ENCODE measurements around the gene BAIAP3.

The BAIAP3 gene

DNA sequence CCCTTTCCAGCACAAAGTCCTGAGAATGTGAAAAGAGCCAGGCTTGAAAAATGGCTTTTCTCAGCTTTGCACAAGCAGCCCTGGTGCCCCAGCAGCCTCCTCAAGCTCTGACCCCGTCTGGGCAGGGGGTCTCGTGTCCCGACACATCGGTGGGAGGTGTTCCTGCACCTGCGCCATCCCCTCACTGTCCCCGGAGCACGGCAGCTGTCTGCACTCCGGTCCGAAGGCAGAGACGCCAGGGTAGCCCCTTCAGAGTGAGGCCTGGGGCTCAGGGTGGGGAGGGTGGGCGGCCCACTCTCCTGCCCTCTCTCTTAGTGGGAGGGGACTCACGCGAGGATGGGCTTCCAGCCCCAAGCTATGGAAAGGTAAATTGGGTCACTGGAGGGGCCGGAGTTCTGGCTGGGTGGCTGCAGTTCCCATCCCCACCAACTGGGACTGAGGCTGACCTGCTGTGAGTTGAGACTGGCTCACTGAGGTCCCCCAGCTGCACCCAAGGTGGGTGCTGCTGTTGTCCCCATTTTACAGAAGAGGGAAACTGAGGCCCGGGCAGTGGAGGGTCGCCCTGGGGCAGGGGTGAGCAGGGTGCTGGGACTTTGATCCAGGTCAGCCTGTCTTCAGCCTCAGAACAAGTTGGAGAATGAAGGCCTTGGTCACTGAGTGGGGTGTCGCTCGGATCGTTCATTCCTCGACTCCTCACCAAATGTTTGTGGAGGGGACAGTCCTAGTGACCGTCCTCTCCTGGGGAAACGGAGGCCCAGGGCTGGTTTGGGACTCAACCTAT is 2.3 kb upstream of the BAIAP3 start:
- DNase-seq (ENCODE audit: low read depth in 1 of 2, low spot score in 1 of 2): no peak

DNA sequence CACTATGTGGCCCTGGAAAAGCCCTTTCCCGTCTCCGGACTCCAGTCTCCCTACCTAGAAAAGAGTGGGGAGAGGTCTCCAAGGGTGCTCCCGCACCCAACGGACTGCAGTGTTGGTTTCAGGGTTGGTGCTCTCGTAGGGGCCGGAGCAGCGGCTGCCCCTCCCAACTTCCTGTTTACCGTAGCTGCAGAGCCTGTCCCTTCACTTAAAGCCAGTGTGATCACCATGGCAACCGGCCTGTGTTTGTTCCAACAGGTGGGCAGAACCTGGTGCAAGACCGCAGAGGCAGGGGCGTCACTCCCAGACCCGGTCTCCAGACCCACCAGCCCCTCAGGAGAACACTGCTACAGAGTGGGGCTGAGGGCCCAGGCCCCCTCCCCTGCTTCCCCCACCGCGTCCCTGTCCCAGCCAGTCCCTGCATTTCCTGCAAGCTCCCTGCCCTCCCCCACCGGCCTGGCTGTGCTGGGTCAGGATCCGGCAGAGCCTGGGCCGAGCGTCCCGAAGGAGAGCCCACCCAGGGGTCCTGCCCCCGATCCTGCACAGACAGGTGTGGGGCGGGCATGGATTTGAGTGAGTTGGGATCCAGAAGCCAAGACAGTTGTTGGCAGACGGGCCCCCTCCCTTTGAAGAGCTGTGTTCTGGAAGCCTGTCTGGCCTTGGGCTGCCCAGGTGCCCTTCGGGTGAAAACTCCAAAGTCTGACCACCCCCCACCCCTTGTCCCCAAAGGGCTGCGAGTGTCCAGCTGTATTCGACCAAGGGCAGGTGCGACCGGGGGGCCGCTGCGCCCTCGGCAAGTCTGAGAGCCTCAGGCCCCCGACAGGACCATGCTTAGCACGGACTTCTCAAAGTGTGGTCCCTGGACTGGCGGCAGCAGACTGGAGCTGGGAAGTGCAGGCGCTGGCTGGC is 1.5 kb upstream of the BAIAP3 start:
- DNase-seq (ENCODE audit: low read depth in 1 of 2, low spot score in 1 of 2): no peak

GRCh38 chr16:1332618-1333148 is 762 bp upstream of the BAIAP3 start:
- DNase-seq (ENCODE audit: low read depth in 1 of 2, low spot score in 1 of 2): no peak

- DNase-seq (ENCODE audit: low read depth in 1 of 2, low spot score in 1 of 2): no peak
Observed at GRCh38 chr16:1333854-1334700, 632 bp downstream of the BAIAP3 start.

- no peak for DNase-seq (ENCODE audit: low read depth in 1 of 2, low spot score in 1 of 2)
Observed at GRCh38 chr16:1334739-1335138, 1.3 kb downstream of the BAIAP3 start.

DNA sequence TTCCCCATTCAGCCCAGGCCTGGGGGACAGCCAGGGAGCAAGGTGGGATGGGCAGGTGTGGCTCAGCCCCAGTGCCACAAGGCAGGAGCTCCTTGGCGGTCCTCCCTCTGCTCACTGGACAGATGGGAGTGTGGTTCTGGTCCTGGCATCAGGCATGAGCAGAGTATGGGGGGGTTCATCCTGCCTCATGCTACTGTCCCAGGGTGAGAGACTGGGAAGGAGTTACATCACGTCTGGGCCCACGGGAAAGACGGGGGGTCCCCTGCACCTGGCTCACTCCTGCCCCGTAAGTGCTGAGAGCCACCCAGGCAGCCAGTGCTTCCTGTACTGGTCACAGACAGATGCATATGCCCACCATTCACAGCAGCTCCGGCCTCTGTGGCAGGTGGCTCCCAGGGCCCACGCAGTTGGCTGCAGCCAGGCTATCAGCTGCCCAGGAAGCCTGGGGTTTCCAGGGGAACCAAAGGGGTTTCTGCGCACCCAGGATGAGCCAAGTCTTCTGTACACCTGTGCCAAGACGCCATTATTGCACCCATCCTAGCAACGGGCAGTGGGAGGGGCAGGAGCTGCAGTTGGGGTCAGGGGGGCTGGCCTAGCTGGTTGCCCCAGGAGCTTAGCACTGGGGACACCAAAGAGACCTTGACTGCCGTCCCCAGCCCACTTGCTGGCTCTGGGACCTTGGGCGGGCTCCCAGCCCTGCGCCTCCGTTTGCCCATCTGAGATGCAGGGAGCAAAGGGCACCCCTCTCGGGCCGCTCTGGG is 1.9 kb downstream of the BAIAP3 start:
- DNase-seq (ENCODE audit: low read depth in 1 of 2, low spot score in 1 of 2): no peak

DNA sequence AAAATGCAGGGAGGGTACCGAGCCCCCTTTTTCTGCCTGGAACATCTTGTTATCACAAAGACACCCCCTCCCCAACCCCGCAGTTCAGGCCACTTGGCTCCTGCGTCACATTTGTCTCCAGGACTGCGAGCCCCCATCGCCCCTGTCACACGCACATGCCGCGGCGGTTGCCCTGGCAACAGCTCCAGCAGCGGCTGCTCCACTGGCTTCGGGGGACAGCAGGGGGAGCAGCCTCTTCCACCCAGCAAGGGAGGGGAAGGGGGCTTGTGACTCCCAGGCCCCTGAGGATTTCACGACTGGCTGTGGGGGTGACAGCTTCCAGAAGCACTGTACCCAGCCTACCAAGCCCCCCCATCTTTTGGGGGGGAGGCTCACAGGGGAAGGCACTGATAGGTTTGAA is 2.6 kb downstream of the BAIAP3 start:
- no peak for DNase-seq (ENCODE audit: low read depth in 1 of 2, low spot score in 1 of 2)

GRCh38 chr16:1336619-1337018 is 3.2 kb downstream of the BAIAP3 start:
- DNase-seq (ENCODE audit: low read depth in 1 of 2, low spot score in 1 of 2): no peak

DNA sequence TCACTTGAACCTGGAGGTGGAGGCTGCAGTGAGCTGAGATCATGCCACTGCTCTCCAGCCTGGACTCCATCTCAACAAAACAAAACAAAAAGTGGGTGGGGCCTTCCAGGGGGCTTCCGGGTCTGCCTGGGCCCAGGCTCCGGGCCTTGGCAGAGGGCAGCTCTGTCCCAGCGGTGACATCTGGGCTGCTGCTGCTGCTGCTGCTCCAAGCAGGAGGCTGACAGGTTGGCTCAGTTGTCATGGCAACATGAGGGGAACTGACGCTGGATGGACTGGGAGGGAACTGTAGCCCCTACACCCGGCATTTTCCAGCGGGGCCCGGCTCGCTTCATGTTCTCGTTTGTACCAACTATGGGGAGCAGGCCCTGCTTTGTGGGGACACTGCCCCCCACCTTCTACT is 4.0 kb downstream of the BAIAP3 start:
- DNase-seq (ENCODE audit: low read depth in 1 of 2, low spot score in 1 of 2): no peak

DNA sequence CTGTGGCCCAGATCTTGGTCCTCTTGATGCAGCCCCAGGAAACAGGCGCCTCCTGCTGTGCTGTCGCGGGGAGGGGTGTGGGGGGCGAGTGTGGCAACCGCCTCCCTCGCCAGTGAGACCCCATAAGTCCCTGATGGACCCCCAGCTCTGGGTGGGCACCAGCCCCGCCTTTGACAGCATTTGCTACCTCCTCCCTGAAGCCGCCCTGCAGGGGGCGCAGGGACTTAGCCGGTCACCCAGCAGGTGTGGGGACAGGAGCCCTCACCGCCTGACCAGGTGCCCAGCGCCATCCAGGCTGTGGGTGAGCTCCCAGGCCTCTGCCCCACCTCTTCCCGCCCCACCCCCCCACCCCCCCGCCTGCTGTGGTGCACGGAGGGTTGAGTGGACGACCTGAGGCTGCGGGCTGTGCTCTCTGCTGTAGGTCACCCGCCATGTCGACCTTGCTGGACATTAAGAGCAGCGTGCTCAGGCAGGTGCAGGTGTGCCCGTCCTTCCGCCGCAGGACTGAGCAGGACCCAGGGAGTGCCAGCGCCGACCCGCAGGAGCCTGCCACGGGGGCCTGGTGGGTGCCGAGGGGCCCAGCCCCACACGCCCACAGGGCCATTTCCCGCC is 4.8 kb downstream of the BAIAP3 start:
- DNase-seq (ENCODE audit: low read depth in 1 of 2, low spot score in 1 of 2): no peak

GRCh38 chr16:1338855-1339675 is 5.6 kb downstream of the BAIAP3 start:
- no peak for DNase-seq (ENCODE audit: low read depth in 1 of 2, low spot score in 1 of 2)

GRCh38 chr16:1340730-1341494 is 7.5 kb downstream of the BAIAP3 start:
- no peak for DNase-seq (ENCODE audit: low read depth in 1 of 2, low spot score in 1 of 2)

GRCh38 chr16:1341495-1342420 is 8.3 kb downstream of the BAIAP3 start:
- no peak for DNase-seq (ENCODE audit: low read depth in 1 of 2, low spot score in 1 of 2)

DNA sequence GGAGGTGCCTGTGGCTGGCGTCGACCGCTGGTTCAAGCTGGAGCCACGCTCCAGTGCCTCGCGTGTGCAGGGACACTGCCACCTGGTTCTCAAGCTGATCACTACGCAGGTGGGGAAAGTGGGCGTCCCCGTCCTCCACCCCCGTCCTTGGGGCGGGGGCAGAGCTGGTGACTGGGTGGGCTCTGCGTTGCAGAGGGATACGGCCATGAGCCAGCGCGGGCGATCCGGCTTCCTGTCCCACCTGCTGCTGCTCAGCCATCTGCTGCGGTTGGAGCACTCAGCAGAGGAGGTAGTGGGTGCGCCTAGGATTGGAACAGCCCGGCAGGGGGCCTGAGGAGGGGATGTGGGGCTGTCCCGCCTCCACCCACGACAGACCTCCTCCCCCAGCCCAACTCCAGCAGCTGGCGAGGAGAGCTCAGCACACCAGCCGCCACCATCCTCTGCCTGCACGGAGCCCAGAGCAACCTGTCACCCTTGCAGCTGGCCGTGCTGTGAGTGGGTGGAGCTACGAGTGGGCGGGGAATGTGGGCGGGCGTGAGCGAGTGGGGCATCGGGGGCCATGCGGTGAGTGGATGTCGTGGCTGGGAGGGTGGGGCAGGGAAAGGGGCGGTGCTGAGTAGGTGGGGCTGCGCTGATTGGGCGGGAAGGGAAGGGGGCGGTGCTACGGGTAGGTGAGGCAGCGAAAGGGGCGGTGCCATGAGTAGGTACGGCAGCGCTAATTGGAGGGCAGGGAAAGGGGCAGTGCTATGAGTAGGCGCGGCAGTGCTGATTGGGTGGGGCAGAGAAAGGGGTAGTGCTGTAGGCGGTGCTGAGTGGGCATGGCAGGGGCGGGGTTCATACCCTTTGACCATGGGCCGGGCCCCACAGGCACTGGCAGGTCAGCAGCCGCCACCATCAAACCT is 9.3 kb downstream of the BAIAP3 start:
- peak; percentile 85 to 90 for DNase-seq (ENCODE audit: low read depth in 1 of 2, low spot score in 1 of 2)

GRCh38 chr16:1343428-1344242 is 10.2 kb downstream of the BAIAP3 start:
- DNase-seq (ENCODE audit: low read depth in 1 of 2, low spot score in 1 of 2): no peak
